HepG2 (cell line): ENCODE data around the gene WIZ. TPM values are rescaled to one million over a fixed set of nuclear protein-coding genes. Genes with fewer than 3 reads are reported as not detected.

Source experiments
- AHDC1 ChIP-seq: sonication (generic); formaldehyde crosslinking; IDR thresholded peaks from 2 replicates; pipeline ENCODE4 v1.5.1; 2020; ENCODE audit warnings: mild to moderate bottlenecking, missing genetic modification reagents, borderline replicate concordance
- ARID3A ChIP-seq: IDR thresholded peaks from 2 replicates; pipeline ENCODE4 v1.6.1; 2012; ENCODE audit warnings: low read depth, low read length, improper control_type of control experiment
- ARNTL ChIP-seq: sonication (generic); formaldehyde crosslinking; IDR thresholded peaks from 2 replicates; pipeline ENCODE4 v1.4.0; 2020; ENCODE audit warnings: mild to moderate bottlenecking, missing genetic modification reagents
- BORCS8-MEF2B ChIP-seq: sonication (generic); formaldehyde crosslinking; IDR thresholded peaks from 2 replicates; pipeline ENCODE4 v1.8.0; 2022; ENCODE audit warnings: mild to moderate bottlenecking, missing genetic modification reagents
- FOXK1 ChIP-seq: sonication (generic); formaldehyde crosslinking; IDR thresholded peaks from 2 replicates; pipeline ENCODE4 v1.4.0; 2020; ENCODE audit warnings: low read depth, missing genetic modification reagents, borderline replicate concordance
- JUNB ChIP-seq: sonication (generic); formaldehyde crosslinking; IDR thresholded peaks from 2 replicates; pipeline ENCODE4 v1.8.0; 2022; ENCODE audit warnings: missing genetic modification reagents, mild to moderate bottlenecking, borderline replicate concordance
- RFXANK ChIP-seq: IDR thresholded peaks from 2 replicates; pipeline ENCODE4 v1.6.1; 2016
- ZBTB1 ChIP-seq: sonication (generic); formaldehyde crosslinking; IDR thresholded peaks from 2 replicates; pipeline ENCODE4 v1.4.0; 2020; ENCODE audit warnings: missing genetic modification reagents, borderline replicate concordance
- ZBTB7B ChIP-seq: sonication (generic); formaldehyde crosslinking; IDR thresholded peaks from 2 replicates; pipeline ENCODE4 v1.4.0; 2020; ENCODE audit warnings: missing genetic modification reagents
- ZMYM2 ChIP-seq: sonication (generic); formaldehyde crosslinking; IDR thresholded peaks from 2 replicates; pipeline ENCODE4 v1.8.0; 2022; ENCODE audit warnings: mild to moderate bottlenecking, missing genetic modification reagents
- ZMYM3 ChIP-seq: sonication (generic); formaldehyde crosslinking; IDR thresholded peaks from 2 replicates; pipeline ENCODE4 v1.5.1; 2020; ENCODE audit warnings: mild to moderate bottlenecking, missing genetic modification reagents
- ZNF280D ChIP-seq: sonication (generic); formaldehyde crosslinking; IDR thresholded peaks from 2 replicates; pipeline ENCODE4 v1.5.1; 2020; ENCODE audit warnings: mild to moderate bottlenecking, missing genetic modification reagents
- ZNF674 ChIP-seq: sonication (generic); formaldehyde crosslinking; IDR thresholded peaks from 2 replicates; pipeline ENCODE4 v1.5.0; 2020; ENCODE audit warnings: low read depth, mild to moderate bottlenecking, missing genetic modification reagents
- ZNF782 ChIP-seq: sonication (generic); formaldehyde crosslinking; IDR thresholded peaks from 2 replicates; pipeline ENCODE4 v1.4.0; 2020; ENCODE audit warnings: missing genetic modification reagents, mild to moderate bottlenecking, borderline replicate concordance
- ZNF839 ChIP-seq: sonication (generic); formaldehyde crosslinking; IDR thresholded peaks from 2 replicates; pipeline ENCODE4 v1.4.0; 2020; ENCODE audit warnings: missing genetic modification reagents, mild to moderate bottlenecking, borderline replicate concordance
- polyA plus RNA-seq, 8 experiments: library from polyadenylated mRNA; depleted of rRNA in 3 of 8; stranded (reverse) in 7 of 8; unstranded in 1 of 8; fragments of >200 nt; fragmentation: Illumina TruSeq in 4 of 8; extraction: Trizol in 4 of 8; gene quantifications; 2 replicates each; pipeline versions ENCODE4 v1.2.1 to v1.2.3, GENCODE V29; 2011 to 2016; ENCODE audit warnings: low read depth in 4 of 8, missing spikeins in 1 of 8, mixed read lengths in 1 of 8; ENCODE audit not compliant: insufficient read depth in 1 of 8
- total RNA-seq, 5 experiments: library from RNA; depleted of rRNA; stranded (reverse); fragments of >200 nt; fragmentation: Illumina TruSeq; extraction: Trizol; gene quantifications; 2 replicates each; pipeline ENCODE4 v1.2.3, GENCODE V29; 2016; ENCODE audit warnings: low read depth in 1 of 5
- TF ChIP-seq, protein P1 (sequence below): IDR thresholded peaks from 2 replicates; pipeline ENCODE4 v1.6.1; 2016; ENCODE audit warnings: low read depth, borderline replicate concordance
- TF ChIP-seq, protein P2 (sequence below): sonication (generic); formaldehyde crosslinking; IDR thresholded peaks from 2 replicates; pipeline ENCODE4 v1.4.0; 2020; ENCODE audit warnings: mild to moderate bottlenecking, low read depth, missing genetic modification reagents

The WIZ gene
- total and polyA plus RNA-seq, 2 of the 13 experiments (the other 11 are each of a cell fraction or from before 2014, with no cell fraction given) = 4.7 to 4.8 TPM

DNA sequence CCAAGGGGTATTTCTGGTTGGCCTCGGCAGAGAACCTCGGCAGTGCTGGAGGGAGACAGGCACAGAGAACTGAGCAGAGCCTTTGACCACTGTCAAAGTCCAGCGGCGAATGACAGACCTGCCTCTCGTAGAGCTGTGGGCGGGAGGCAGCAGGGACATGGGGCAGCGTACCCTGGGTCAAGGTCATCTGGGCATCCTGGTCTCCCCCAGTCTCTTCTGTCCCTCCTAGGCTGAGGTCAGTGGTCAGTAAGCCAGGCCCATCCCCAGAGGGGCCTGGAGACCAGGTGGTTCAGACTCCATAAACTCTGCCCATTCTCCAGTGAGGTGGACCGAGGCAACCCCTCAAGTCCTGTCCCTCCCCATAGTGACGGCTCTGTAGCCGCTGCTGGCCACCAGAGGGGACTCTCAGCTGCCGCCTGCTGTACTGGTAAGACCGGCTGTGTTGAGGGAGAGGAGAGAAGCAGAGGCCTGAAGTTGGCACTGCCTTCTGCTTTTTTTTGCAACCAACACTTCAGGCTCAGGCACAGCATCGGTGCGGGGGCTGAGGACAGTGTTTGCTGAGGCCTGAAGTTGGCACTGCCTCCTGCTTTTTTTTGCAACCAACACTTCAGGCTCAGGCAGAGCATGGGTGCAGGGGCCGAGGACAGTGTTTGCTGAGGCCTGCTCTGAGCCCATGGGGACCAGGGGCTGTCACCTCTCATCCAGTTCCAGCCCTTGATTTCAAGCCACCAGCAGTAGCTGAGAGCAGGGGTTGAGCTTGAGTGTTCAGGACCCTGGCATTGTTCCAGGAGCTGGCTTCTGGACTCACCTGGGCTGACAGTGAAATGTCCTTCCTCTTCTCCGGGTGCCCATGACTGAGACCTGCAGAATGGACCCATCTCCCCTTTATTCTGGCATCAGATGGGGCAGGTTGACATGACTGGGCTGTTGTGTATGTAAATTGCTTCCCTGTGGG lies 29.9 kb upstream of the WIZ start, which contains the start of gene PGLYRP2 (continued):
- TF ChIP-seq AHDC1 = no peak
- TF ChIP-seq ZBTB7B (CRISPR knock-in tag) = peak; percentile 28; the same call in 1 of the 2 replicates
- TF ChIP-seq, protein P1, sequence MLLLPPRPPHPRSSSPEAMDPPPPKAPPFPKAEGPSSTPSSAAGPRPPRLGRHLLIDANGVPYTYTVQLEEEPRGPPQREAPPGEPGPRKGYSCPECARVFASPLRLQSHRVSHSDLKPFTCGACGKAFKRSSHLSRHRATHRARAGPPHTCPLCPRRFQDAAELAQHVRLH (CRISPR knock-in tag) = no peak
- no peak for TF ChIP-seq BORCS8-MEF2B (CRISPR knock-in tag)
- no peak for TF ChIP-seq FOXK1 (CRISPR knock-in tag)
- no peak for TF ChIP-seq RFXANK
- no peak for TF ChIP-seq ARID3A
- TF ChIP-seq, protein P2, sequence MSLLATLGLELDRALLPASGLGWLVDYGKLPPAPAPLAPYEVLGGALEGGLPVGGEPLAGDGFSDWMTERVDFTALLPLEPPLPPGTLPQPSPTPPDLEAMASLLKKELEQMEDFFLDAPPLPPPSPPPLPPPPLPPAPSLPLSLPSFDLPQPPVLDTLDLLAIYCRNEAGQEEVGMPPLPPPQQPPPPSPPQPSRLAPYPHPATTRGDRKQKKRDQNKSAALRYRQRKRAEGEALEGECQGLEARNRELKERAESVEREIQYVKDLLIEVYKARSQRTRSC (CRISPR knock-in tag) = no peak
- TF ChIP-seq ZNF839 (CRISPR knock-in tag) = no peak
- no peak for TF ChIP-seq JUNB (CRISPR knock-in tag)
- TF ChIP-seq ZNF280D (CRISPR knock-in tag) = no peak
- no peak for TF ChIP-seq ZBTB1 (CRISPR knock-in tag)
- no peak for TF ChIP-seq ZNF782
- TF ChIP-seq ZMYM3 (CRISPR knock-in tag) = peak; percentile 95
- no peak for TF ChIP-seq ZNF674 (CRISPR knock-in tag)
- 0 out of 2 replicates have a peak, but pooled peaks have one; percentile 28 for TF ChIP-seq ARNTL (CRISPR knock-in tag)
- TF ChIP-seq ZMYM2 (CRISPR knock-in tag) = peak; percentile 89
